Activated CD4-positive, alpha-beta T cell treated with anti-CD3 and anti-CD28 coated beads, Interleukin-2, Interleukin-4, amounts not matched to agents 100 ng/mL and 50 ng/mL, durations not matched to agents 16 hours and 8 hours (primary cell): ENCODE measurements around the gene SLC6A19.
"Not testable (repeated sequence)": the region's sequence is repeated elsewhere in the genome, so short reads cannot be mapped to it uniquely, and the experiment has no call there.

Experiments
- DNase-seq: peaks from one replicate; pipeline ENCODE4 v3.0.0-alpha.2; 2020; ENCODE audit warnings: low spot score

SLC6A19 gene

GRCh38 chr5:1201327-1202025 is at the start of gene SLC6A19:
Gene SLC6A19 (plus strand): TSS chr5:1201595. CDS start chr5:1201651, 56 bp downstream.
- DNase-seq: no peak

- DNase-seq: no peak
Observed at GRCh38 chr5:1152156-1152555, 49.2 kb upstream of the SLC6A19 start.

- no peak for DNase-seq
Observed at GRCh38 chr5:1152771-1153282, 48.6 kb upstream of the SLC6A19 start.

DNA sequence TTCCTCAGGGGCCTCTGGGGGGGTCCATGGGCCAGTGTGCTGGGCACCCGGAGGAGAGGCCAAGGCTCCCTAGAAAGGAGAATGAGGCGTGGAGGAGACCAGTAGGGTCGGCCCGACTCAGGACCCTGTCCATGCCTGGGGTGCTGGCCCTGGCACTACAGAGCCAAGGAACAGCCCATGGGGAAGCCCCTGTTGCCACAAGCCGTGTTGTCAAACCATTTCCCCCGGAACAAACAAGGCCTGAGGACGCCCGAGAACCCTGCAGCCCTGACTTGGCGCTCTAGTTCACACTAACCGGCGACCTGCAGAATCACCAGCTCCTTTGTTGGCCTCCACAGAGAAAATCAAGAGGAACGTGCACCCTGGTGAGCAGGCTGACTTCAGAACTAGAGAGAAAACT is 48.0 kb upstream of the SLC6A19 start:
- DNase-seq: no peak

GRCh38 chr5:1155191-1156032 is 46.0 kb upstream of the SLC6A19 start:
- no peak for DNase-seq

GRCh38 chr5:1156033-1156753 is 45.2 kb upstream of the SLC6A19 start:
- DNase-seq: no peak

DNA sequence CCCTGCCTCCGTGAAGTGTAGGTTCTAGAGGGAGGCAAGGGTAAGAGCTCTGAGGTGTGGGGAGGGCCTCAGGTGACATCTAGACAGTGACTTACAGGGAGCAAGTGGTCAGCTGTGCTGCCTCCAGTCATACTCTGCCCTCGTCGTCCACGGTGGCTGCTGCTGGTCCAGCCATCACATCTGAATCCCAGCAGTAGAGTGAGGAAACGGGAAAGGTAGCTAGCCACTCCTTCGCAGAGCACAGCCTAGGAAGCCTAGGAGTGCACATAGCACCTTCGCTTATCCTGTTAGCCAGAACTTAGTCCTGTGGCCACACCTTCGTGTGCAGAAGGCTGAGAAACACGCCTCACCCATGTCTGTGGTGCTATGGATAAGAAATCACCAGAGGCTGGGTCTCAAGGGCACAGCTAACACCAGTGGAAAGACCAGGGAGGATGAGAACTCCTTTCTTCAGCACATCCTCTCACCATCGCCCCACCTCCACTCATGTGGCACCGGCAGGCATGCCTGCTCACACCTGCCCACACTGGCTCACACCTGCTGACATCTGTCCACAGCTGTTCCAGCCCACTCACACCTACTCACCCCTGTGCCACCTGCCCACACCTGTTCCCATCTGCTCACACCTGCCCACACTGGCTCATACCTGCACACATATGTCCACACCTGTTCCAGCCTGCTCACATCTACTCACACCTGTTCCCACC is 44.5 kb upstream of the SLC6A19 start:
- DNase-seq: no peak

GRCh38 chr5:1157461-1157986 is 43.9 kb upstream of the SLC6A19 start:
- DNase-seq: not testable (repeated sequence)

DNA sequence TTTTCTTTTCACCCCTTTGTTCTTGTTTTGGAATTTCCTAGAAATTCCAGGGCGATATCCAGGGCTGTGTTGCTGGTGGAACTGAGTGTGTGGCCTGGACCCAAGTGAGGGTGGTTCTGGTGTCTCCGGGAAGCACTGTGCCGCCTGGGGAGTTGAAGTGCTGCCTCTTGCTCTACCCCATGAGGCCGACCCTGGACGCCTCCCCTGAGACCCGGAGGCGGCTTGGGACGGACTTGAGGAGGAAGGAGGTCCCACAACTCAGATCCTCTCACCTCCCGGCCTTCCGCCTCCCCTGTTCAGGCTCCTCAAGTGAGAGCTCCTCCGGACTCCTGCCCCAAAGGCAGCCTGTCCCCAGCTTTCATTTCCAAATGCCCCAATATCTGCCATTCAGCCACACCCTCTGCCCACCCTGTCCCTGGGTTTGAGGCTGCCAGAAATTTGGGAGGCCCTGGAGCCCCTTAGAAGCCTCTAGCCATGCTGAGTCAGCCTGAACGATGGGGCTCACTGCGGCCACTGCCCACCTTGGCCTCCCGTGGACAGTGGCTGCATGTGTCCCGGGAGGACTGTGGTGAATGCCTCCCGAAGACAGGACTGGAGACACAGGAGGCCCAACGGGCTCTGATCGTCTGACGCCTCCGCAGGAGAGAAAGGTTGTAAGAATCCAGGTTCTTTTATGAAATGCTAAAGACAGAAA is 42.6 kb upstream of the SLC6A19 start:
- no peak for DNase-seq

GRCh38 chr5:1159341-1159675 is 42.1 kb upstream of the SLC6A19 start:
- DNase-seq: no peak

DNA sequence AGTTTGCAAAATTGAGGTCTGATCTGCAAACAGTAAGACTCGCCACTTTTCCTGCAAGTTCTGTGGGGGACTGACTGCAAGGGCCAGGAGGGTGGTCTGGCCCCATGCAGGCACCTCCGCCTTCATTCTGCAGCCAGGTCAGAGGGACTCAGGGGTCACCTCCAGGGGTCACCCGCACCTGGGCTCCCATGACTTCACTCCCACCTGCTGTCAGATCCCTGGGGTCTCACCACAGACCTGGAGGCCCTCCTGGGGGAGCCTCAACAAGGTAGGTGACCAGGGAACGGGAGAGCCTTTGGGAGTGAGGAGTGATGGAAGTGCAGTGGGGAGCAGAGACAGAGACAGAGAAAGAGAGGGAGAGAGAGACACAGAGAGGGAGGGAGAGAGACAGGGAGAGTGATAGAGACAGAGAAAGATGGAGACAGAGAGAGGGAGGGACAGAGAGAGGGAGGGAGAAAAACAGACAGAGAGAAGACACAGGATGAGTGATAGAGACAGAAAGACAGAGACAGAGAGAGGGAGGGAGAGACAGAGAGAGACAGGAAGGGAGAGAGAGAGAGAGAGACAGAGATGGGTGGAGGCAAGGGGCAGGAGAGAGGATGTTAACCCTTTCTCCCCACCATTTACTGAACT is 41.5 kb upstream of the SLC6A19 start:
- DNase-seq: no peak

DNA sequence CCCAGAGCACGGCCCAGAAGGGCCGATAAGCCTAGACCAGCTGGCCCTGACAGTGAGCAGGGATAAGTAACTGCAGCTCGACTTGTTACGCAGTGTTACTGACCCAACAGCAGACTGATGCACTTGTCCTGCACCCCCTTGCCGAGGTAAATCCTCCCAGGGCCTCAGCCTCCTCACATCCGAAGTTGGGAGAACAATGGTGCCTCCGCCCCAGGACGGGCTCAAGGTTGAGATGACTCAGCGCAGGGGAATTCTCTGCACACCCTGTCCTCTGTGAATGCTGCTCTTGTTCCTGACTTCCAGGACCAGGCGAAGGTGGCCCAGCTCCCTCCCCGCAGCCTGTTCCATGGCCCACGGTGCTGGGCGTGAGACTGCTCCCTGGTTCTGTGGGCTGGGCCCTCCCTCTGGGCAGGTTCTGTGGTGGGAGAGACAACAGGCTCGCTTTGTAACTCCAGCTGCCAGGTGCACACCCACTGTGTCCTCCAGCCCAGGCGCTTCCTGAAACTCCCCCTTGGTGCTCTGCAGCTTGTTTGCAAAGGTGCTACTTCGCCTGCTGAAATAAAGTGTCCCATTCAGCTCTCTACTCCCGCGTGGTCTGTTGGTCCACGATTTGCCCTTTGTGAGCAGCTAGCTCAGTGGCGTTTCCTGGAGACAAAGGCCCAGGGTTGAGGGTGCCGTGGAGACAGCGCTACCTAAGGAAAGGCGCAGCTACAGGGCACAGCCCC is 40.1 kb upstream of the SLC6A19 start:
- DNase-seq: no peak

DNA sequence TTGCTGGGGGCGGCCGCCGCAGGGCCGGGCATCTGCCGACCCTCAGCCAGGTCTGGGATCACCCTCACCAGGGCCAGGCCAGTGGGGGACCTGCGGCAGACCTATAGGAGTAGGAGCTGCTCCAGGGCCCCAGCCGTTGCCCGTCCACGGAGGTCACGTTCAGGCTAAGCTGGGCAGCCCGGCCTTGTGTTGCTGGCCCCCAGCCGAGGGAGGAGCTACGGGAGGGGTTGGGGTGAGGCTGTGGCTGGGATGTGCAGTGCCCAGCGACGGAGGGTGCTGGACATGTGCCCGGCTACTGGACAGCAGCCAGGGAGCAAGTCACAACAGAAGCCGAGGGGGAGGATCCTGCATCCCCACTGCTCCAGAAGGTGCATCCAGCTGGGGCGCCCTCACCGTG is 39.6 kb upstream of the SLC6A19 start:
- DNase-seq: no peak

- DNase-seq: no peak
Observed at GRCh38 chr5:1162276-1162675, 39.1 kb upstream of the SLC6A19 start.

GRCh38 chr5:1162751-1163150 is 38.6 kb upstream of the SLC6A19 start:
- no peak for DNase-seq

DNA sequence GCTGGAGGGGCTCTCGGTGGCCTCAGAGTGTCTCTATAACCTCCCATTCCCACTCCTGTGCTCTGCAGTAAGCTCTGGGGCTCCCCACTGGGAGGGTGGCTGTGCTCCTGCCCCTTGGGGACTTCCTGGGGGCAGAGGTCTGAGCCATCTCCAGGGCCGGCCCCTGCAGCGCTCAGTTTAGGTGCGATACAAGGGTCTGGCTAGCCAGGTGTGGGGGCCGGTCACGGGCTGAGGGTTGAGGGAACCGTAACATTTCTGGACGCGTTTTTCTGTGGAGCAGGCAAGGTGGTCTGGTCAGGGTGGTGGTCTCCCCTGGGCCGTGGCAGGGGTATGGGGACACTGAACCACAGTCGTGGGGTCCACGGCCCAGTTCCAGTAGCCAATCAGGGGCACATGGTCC is 38.0 kb upstream of the SLC6A19 start:
- DNase-seq: no peak

GRCh38 chr5:1163879-1164278 is 37.5 kb upstream of the SLC6A19 start:
- DNase-seq: no peak

- DNase-seq: no peak
Observed at GRCh38 chr5:1164696-1165630, 36.4 kb upstream of the SLC6A19 start.

GRCh38 chr5:1165864-1166263 is 35.5 kb upstream of the SLC6A19 start:
- no peak for DNase-seq
